Hematopoietic multipotent progenitor cell treated with erythropoietin and hydrocortisone succinate and interleukin-3 and kit ligand, for 6 days (in vitro differentiated cells): ENCODE measurements around the gene VWA5B1.
"Not testable (repeated sequence)": the region's sequence is repeated elsewhere in the genome, so short reads cannot be mapped to it uniquely, and the experiment has no call there.

ENCODE experiments used
- DNase-seq: peaks from one replicate; pipeline ENCODE4 v3.0.0-alpha.2; 2015

Gene VWA5B1

DNA sequence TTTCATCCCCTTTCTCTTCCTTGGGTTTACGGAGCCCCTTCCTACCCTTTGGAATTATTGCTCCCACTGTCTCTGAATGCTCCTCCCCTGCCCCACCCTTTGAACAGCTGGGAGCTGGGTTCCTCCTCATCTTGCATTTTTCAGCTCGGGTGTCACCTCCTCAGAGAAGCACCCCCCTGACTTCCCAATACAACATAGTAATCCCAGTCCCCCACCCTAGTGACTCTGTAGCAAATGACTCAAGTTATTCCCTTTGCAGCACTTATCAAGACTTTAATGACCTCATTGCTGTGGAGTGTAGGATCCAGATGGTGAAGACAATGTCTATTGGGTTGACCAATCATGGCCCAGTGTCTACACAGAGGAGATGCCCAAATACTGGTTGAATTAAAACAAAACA lies 8.9 kb upstream of the VWA5B1 start:
- no peak for DNase-seq

DNA sequence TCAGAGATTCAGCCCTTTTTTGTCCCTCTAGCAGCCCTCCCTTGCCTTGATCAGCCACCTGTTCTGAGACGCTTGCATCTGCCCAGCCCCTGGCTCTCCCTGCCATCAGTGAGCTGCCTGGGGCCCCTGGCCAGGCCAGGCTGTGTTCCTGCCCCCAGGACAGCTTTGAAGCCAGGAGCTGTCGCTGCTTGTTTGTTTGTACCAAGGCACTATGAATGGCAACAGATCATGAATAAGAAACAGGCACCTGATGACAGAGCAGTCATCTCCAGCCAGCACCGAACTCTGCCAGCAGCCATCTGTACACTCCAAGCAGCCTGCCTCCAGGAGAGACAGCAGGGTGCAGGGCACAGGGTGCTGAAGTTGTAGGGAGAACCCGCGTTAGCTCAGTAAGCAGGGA lies 8.1 kb upstream of the VWA5B1 start:
- DNase-seq = no peak

DNA sequence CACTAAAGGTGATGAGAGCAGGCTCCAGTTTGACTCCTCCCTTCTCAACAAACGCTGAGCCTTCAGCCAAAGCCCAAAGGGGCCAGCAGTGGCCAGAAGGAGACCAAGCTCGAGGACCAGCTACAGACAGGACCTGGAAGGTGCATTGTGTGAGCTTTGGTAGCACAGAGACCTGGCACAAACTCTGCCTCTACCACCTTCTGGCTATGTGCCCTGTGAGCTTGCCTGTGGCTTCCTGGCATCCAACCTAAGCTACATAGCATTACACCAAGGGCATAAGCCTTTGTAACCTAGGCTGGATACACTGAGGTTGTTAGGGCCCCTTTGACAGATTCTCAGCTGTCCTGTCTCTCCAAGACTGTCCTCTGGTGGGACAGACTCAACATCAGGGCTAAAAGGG lies 6.6 kb upstream of the VWA5B1 start:
- no peak for DNase-seq

DNA sequence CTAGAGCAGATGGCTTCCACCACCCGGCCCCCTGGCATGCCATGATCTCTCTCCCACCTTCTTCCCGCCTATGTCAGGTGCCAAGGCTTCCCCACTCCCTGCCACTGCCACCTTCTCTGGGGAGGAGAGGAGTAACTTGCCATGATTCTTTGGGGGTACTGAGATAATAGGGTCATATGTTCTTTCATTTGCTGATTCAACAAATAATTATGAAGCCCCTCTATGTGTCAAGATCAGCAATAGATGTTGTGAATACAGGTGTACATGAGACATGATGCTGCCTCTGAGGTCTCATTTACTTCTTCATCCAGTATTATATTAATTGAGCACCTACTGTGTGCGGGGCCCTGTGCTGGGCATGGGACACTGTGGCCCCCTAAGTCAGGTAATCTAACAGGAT lies 6.0 kb upstream of the VWA5B1 start:
- no peak for DNase-seq

DNA sequence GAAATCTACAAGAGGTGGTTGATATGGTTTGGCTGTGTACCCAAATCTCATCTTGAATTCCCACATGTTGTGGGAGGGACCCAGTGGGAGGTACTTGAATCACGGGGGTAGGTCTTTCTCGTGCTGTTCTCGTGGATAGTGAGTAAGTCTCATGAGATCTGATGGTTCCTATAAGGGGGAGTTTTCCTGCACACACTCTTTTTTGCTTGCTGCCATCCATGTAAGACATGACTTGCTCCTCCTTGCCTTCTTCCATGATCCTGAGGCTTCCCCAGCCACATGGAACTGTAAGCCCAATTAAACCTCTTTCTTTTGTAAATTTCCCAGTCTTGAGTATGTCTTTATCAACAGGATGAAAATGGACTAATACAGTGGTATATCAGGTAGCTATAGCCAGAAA lies 5.2 kb upstream of the VWA5B1 start:
- DNase-seq = no peak

DNA sequence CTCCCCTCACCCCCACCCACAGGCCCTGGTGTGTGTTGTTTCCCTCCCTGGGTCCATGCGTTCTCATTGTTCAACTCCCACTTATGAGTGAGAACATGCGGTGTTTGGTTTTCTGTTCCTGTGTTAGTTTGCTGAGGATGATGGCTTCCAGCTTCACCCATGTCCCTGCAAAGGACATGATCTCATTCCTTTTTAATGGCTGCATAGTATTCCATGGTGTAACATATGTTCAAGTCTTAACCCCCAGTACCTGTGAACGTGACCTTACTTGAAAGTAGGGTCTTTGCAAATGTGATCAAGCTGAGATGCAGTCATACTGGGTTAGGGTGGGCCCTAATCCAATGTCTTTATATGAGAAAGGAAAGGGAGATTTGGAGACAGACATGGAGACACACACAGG lies 3.0 kb upstream of the VWA5B1 start:
- not testable (repeated sequence) for DNase-seq

DNA sequence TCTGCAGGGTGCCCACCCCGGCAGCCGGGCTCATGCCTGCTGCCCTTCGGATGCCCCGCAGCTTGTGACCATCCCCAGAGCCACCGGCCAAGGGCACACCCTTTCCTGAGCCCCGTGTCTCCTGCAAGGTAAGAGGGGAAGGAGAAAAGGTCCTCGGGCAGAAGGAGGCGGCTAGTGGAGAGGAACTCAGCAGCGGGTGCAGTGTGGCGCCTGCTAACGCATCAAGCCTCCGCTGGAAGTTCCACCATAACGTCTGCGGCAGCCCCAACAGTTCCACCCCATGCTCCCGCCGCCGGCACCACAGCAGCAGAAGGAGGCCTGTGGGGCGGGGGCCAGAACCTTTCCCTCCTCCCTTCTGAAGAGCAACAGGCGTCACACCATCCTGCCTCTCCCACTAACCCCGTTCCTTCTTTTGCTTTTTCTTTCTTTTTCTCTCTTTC lies 990 bp downstream of the VWA5B1 start:
- DNase-seq = no peak

DNA sequence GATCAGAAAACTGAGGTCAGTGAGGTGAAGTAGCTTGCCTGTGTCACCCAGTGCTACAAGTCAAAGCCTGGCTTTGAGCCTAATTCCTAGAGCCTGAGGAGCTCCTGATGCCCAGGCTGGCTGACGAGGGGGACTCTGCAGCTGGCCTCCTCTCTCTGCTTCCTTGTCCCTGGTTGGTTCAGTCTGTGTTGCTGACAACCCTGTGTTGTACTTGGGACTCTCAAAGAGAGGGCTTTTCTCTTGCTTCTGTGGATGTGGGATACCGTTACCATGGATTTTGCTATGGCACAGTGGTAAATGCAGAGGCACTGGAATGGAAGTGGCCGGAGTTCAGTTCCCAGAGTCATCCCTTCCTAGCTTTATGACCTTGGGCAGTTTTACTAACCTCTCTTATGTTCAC lies 8.0 kb downstream of the VWA5B1 start:
- DNase-seq = no peak

DNA sequence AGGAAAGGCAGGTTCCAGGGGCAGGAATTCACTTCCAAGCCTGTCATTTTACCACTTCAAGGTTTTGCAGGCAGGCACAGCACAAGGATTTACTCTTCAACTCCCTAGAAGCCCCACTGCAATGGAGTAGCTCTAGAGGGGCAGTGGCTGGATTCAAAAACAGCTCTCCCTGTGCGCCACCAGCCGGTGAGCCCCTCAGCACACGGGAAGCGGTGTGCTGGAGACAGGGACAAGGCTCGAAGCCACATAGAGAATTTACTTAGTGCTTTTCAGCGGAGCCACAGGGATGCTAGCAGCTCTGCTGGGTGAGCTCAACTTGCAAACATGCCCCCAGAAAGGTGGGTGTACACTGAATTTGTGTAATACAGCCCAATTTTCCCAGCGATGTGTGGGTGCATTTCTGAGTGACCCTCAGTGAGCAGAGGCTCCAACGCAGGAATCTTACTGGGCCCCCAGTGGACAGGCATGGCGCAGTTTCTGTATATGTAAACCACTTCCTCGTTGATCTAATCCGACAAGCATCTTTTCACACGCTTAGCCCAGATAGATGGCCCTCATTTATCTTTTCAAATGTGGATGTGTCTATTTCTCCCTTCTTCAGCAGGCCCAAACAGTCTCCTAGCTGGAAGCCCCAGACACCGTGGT lies 10.9 kb downstream of the VWA5B1 start:
- DNase-seq = no peak

DNA sequence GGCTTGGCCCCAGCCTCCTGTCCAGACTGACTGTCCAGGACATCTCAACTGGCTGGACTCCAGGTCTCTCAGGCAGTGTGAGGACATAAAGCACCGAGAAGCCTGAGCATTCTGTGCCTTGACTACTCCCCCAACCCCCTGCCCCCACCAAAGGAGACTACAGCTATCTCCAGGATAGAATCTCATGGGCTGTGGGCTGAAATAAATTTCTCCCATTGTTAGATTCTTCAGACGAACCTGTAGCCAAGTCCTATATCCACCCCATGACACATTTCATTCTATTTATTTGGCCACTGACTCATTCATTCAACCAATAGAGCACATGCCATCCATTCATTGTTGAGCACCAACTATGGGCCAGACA lies 11.4 kb downstream of the VWA5B1 start:
- no peak for DNase-seq

DNA sequence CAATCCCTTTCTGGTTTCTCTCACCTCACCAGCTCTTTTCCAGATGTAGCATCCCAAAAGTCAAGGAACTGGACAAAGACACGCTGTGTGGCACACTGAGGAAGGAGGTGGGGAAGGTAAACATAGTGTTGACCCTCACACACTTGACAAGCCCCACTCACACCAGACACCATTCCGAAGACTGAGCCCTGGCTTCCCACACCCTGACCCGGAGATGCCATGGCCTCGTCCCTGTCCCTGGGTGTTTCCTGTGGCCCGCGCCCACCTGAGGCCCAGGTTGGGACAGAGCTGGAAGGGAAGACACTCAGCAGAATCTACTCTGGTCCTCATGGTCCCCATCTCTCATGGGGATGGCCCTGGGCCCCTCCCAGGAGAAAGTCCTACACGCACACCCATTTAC lies 16.4 kb downstream of the VWA5B1 start:
- no peak for DNase-seq

DNA sequence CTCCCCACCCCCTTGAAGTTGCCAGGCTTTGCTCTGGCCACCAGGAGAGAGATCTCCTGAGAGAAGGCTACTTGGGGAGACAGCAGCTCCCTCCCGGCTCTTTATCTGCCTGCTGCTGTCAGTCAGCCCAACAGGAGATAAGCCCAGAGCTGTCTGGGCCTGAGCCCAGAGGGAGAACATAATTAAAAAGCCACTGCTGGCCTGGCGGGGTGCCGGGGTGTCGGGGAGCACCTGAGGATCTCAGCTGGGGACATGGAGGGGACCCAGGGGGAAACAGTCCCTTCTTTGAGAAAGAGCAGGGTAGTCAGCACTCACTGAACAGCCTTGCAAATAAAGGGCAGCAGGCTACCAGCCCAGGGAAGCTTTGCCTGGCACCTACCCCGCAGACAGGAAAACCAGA lies 17.9 kb downstream of the VWA5B1 start:
- DNase-seq = peak; percentile 11

DNA sequence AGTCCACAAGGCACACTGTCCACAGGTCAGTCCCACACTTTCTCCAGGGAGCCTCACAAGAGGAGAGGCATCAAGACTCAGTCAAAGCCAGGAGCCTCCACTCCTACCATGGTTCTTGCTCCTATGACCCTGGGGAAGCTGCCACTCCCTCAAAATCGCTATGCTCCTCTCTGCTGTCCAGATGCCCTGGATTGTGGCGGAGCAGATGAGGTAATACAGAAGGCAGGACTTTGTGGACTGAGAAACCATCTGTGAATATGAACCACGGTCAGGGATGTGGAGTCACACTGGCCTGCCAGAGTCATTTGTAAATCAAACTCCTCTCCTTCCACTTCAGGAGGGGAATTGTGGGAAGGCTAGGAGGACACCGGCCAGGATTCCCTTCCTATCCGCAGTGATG lies 20.6 kb downstream of the VWA5B1 start:
- no peak for DNase-seq

DNA sequence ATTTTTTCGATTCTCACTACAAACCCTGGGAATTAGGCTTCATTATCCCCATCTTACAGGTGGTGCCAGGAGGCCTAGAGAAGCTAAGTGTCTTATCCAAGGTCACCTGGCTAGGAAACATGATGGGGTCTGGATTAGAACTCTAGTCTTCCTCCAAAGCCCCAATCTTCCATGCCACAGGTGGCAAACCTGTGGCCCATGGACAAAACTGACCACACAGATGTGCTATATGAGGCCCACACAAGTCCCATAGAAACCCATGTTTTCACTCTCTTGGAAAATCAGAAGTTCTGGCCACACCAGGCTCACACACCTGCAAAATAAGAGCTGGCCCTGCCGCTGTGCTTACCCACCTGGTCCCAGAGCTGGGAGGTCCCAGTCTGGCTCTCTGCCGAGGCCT lies 21.6 kb downstream of the VWA5B1 start:
- no peak for DNase-seq

DNA sequence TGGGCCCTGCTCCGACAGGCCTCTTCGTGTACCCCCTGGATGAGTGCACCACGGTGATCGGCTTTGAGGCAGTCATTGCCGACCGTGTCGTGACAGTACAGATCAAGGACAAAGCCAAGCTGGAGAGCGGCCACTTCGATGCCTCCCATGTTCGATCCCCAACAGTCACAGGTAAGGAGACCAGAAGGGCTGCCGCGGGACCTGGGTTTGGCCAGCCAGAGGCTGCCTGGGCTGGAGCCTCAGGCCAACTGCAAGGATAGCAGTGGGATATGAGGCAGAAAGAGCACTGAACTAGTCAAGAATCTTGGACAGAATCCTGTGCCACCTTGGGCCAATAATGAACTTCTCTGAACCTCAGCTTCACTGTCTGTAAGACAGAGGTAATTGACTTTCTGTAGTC lies 22.1 kb downstream of the VWA5B1 start:
- no peak for DNase-seq

DNA sequence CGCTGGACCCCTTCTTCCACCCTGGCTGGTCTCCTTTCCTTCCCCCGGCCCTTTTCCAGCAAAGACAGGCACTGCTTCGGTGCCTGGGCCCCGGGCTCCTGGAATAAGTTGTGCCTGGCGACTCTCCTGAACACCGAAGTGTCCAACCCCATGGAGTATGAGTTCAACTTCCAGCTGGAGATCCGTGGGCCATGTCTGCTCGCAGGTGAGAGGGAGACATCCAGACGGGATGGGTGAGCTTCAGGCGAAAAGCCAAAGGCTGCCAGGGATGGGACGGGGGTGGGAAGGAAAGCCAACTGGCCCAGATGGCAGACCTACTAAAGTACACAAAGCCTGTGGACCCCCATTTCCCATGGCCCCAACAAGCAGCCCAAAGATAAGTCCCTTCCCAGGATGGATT lies 26.8 kb downstream of the VWA5B1 start:
- no peak for DNase-seq

DNA sequence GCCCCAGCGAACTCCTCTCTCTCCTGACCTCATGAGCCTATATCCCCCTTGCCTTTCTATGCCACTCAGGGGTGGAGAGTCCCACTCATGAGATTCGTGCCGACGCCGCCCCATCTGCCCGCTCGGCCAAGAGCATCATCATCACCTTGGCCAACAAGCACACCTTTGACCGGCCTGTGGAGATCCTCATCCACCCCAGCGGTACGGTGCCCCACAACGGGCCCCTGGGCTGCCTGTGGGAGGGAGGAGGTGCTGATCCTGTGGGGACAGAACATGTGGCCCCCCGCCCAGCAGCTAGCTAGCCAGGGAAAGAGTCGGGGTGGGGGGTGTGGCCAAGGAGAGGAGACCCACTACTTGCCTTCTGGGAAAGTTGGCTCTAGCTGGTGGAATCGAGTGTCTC lies 27.8 kb downstream of the VWA5B1 start:
- DNase-seq = no peak

DNA sequence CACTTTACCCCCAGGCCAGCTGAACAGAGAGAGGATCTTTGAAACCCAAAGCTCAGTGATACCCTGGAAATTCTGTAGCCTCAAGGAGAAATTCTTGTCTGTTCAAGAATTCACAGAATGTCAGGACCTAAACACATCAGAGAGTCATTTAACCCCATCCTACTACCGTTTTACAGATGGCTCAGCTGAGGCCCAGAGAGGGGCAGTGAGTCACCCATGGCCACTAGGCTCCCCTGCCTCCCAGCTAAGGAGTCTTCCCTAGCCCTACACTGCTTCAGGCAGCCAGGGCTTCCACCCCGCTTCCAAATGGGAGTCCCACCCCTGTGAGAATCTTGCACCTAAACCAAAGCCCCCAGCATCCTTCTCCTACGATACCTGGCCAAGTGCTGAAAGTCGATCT lies 28.3 kb downstream of the VWA5B1 start:
- DNase-seq = no peak

DNA sequence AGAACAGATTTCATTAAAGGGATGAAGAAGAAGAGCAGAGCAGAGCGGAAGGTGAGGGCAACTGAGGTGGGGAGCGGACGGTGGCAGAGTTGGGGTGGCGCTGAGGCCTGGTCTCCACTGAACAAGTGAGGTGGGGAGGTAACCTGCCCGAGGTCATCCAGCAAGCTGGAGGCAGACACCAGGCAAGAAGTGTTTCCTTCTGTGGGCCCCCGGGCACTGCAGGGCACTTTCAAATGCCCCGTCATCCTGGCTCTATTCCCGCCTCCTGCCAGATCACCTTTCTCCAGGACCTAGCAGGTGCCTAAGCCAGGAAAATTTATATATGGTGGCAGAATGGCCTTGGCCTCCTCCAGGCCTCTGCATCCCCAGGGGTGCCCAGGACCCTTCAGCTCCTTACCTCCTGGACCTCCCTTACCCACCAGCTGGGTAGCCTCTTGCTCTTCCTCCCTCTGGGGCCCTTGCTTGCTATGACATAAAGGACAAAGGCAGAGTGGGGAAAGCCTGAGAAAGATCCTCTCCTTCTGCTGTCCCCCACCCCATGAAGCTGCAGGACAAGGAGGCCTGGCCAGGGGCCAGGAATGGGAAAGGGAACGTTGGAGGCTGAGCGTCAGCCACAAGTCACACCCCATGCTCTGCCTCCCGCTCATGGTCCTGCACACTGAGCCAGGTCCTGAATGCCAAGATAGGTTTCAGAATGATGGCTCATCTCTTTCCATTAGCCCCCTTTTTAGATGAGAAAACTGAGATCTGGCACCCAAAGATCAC lies 29.0 kb downstream of the VWA5B1 start:
- no peak for DNase-seq

DNA sequence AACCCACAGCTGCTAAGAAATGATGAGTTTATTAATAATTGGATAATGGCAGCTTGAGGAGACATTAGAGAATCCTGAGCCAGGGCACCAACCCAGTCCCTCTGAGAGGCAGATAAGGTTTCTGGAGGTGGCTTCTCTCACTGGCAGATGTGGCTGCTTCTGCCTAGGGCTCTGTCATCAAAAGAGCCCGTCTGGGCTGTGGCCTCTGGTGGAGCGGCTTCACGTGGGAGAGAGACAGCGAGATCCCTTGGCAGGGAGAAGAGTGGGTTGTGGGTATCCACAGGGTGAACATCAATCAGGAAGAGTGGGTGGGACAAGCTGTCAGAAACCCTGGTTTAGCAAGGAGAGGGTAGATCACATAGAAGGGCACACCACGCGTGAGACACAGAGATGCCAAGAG lies 30.0 kb downstream of the VWA5B1 start:
- no peak for DNase-seq

DNA sequence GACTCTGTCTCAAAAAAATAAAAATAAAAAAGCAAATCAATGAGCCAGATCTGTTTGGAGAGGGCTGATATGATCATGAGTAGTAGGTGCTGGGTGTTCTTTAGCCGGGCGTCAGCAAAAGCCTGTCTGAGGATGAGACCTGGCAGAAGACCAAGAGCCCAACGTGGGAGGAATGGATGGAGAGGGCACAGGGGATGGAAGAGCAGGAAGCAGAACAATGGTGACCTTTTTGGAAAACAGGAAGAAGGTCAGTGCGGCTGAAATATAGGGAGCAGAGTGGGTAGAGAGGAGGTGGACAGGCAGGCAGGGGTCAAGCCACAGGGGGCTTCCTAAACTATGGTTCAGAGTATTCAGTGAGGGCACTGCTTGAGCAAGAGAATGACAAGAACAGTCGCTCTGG lies 30.9 kb downstream of the VWA5B1 start:
- DNase-seq = no peak

DNA sequence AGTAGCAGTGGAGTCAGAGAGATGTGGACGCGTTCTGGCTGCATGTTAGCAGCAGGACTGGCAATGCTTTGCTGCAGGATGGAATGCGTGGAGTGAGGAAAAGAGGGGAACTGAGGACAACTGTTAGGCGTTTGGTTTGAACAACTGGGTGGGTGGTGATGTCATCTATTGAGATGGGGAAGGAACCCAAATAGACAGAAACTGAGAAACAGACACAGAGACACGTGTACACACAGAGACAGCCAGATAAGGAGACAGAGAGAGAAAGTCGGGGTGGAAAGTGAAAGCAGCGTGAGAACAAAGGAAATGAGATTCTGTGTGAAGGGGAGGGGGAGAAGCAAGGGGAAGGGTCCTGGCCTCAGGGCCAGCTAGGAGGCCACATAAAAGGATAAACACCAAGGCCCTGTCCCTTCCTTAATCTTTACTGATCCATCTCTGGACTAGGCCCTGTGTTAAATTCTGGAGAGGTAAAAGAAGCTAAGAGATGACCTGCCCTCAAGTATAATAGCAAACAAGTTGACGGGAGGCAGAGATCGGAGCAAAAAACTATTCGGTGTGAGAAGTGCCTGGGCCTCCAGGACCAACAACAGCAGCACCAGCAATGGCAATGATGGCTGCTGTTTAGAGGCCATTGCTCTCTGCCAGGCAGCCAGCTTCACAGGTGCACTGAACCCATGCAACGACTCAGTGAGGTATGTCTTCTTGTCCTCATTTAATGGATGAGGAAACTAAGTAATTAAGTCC lies 31.6 kb downstream of the VWA5B1 start:
- DNase-seq = no peak

DNA sequence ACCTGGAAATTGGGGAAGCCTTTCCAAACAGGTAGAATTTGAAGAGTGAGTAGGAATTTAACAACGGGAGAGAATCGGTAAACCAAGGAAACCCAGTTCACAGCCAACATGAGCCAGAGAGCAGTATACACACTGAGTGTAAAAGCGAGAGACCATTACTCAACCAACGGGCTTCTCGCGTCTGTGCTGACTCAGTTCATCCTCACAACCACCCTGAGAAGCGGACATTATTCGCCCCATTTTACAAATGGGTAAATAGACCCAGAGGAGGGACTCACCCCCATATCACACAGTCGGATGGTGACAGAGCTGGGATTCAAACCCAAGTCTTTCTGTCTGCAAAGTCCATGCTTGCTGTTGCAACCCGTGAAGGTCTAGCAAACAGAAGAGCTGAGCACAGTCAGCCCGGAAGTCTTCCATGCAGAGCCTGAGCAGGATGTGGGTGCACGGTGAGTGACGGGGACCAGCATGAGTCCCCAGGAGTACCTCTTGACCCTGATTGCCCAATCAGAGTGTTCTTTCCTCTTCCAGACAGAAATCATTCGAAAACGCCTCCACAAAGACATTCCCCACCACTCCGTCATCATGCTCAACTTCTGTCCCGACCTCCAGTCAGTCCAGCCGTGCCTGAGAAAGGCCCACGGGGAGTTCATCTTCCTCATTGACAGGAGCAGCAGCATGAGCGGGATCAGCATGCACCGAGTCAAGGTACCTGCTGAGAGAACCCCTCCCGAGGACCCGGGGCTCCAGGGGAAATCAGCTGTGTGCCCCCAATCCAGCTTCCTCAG lies 32.3 kb downstream of the VWA5B1 start:
- DNase-seq = no peak

DNA sequence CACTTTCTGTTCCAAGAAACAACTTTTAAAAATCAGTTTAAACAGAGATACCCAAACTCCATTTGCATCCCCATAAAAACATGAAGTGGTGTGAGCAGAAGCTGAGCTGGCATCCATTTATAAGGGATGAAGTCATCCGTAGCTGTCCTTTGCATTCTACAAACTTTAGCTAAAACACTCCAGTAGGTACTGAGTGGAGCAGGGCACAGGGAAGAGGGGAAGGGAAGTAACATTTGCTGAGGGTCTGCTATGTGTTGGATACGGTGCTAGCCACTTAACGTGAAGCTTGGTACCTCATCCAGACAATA lies 32.9 kb downstream of the VWA5B1 start:
- DNase-seq = no peak
